ENCODE data around the gene MN1.

The MN1 gene

DNA sequence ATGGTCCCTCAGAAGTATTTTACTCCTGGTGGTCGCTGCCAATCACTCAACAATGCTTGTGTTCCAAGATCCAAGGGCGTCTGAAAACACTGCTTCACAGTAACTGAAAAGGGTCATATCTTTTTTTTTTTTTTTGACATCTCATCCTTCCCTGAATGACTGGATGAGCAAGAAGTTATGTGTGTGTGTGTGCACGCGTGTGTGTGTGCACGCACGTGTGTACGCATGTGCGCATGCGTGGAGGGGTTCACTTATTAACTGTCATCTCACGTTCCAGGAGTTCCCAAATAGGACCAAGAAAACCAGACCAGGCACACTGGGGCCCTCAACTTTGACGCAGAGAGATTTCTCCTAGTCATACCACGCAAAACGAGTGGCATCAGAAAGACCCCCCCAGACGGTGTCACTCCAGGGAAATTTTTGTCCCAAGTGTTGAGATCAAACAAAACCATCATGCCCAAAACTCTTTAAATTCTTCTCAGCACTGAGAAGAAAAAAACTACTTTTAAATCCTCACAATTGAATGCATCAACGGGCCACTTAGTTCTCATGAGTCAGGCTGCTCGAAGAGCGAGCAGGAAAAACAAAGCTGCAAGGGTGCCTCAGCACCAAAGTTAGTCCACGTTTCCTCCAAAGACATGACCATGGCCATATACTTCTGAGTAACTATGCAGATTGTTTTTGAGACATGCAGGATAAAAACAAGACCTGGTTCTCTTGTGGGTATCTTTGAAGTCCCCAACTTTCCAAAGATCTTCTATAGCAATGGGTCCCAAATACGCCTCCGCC lies 12.9 kb downstream of the MN1 start:
- TF ChIP-seq PAX5 (IDR thresholded peaks at IDR 0.05; ENCODE audit: insufficient read depth, low read length, severe bottlenecking) (no peak), TAF1 (IDR thresholded peaks at IDR 0.05; ENCODE audit: low read depth, low read length) (no peak), POLR2AphosphoS5 (IDR thresholded peaks at IDR 0.05; ENCODE audit: low read depth, low read length) (no peak), POU2F2 (IDR thresholded peaks at IDR 0.05; ENCODE audit: low read depth, low read length) (no peak), POLR2A (IDR thresholded peaks at IDR 0.05; ENCODE audit: low read depth, low read length) (no peak), SPI1 (IDR thresholded peaks at IDR 0.05; ENCODE audit: low read depth, low read length) (no peak)
- DNase-seq (ENCODE audit: insufficient read length, low spot score) (no peak), FAIRE-seq (no peak)

DNA sequence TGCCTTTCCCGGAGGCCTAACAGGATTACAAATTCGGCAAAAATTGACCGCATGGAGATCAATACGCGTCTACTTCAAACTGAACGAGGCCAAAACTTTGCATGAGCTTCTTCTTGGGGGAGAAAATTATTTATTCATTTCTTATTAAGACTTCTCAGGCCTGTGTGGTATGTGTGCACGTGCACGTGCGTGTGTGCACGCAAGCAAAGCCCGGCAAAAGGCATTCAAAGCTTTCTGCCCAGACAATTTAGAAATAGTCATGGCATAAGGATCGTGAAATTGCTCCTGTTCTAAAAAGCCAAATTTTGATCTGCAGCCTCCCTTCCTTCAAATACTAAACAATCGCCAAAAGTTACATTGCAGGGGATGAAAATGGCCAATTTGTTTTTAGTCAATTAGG lies 14.6 kb downstream of the MN1 start:
- DNase-seq (ENCODE audit: insufficient read length, low spot score), result no peak
- no peak for FAIRE-seq
- TF ChIP-seq POU2F2 (IDR thresholded peaks at IDR 0.05; ENCODE audit: low read depth, low read length) (no peak), POLR2A (IDR thresholded peaks at IDR 0.05; ENCODE audit: low read depth, low read length) (no peak), TAF1 (IDR thresholded peaks at IDR 0.05; ENCODE audit: low read depth, low read length) (no peak), SPI1 (IDR thresholded peaks at IDR 0.05; ENCODE audit: low read depth, low read length) (no peak), PAX5 (IDR thresholded peaks at IDR 0.05; ENCODE audit: insufficient read depth, low read length, severe bottlenecking) (no peak), POLR2AphosphoS5 (IDR thresholded peaks at IDR 0.05; ENCODE audit: low read depth, low read length) (no peak)

DNA sequence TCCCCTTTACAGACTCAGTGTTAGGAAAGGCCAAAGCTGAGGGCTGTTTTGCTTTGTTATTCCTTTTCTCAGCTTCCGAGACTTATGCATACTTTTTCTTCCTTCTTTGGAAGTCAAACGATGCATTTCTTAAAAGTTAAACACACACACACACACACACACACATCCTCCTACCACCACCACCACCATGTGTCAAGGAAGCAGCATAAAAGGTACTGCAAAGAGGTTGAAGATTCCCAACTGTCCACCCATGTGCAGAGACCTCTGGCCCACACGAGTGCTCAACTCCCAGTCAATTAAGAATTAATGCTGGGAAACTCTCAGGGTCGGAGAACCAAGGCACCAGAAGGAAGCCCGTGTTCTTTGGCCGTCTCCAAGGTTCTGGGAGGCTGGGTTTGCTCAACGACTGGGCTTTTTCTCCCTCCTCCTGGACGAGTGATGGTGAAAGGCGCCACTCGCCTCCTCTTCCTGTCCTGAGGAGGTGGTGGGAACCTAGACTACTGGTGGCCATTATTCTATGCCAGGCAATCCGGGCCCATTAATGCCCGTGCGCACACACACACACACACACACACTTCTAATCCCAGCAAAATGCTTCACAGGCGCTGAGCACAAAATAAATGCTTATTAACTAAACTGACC lies 15.1 kb downstream of the MN1 start:
- FAIRE-seq (no peak), DNase-seq (ENCODE audit: insufficient read length, low spot score) (no peak)
- TF ChIP-seq TAF1 (IDR thresholded peaks at IDR 0.05; ENCODE audit: low read depth, low read length), result no peak

DNA sequence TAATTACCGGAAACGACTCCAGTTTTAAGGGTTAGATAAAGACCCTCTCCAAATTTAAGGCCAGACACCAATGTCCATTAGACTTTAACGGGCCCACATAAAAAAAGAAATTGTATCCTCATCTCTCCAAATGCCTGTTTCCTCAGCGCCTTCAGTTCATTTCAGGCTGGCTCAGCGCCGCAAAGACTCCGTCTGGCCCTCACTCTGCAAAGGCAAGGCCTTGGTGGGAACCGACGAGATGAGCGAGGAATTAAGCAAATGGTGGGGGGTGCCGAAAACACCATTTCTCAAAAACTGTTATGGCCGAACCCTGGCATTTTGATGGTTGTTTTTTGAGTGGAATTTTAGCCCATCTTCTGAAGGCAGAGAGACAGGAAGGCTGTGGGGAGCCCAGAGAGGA lies 15.7 kb downstream of the MN1 start:
- FAIRE-seq (no peak), DNase-seq (ENCODE audit: insufficient read length, low spot score) (no peak)
- TF ChIP-seq POLR2AphosphoS5 (IDR thresholded peaks at IDR 0.05; ENCODE audit: low read depth, low read length) (no peak), SPI1 (IDR thresholded peaks at IDR 0.05; ENCODE audit: low read depth, low read length) (no peak), PAX5 (IDR thresholded peaks at IDR 0.05; ENCODE audit: insufficient read depth, low read length, severe bottlenecking) (no peak), TAF1 (IDR thresholded peaks at IDR 0.05; ENCODE audit: low read depth, low read length) (no peak), POU2F2 (IDR thresholded peaks at IDR 0.05; ENCODE audit: low read depth, low read length) (no peak), POLR2A (IDR thresholded peaks at IDR 0.05; ENCODE audit: low read depth, low read length) (no peak)

DNA sequence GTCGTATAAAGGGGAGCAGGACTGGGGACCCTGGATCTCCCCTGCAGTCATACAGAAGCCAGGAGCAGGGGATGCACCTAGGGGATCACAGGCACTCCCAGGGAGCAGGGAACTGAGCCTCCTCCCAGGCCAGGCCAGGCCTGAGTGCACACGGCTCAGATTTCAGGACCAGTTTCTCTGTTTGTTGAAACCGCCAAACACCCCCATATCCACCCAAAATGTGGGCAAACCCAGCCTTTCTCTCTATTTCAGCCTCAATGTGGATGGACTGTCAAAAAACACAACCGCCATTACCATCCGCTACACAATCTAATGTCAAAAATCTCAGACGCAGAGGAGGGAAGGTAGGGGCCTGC lies 17.5 kb downstream of the MN1 start:
- DNase-seq (ENCODE audit: insufficient read length, low spot score), result no peak
- FAIRE-seq, result no peak
- TF ChIP-seq POLR2AphosphoS5 (IDR thresholded peaks at IDR 0.05; ENCODE audit: low read depth, low read length) (no peak), POLR2A (IDR thresholded peaks at IDR 0.05; ENCODE audit: low read depth, low read length) (no peak), SPI1 (IDR thresholded peaks at IDR 0.05; ENCODE audit: low read depth, low read length) (no peak), PAX5 (IDR thresholded peaks at IDR 0.05; ENCODE audit: insufficient read depth, low read length, severe bottlenecking) (no peak), TAF1 (IDR thresholded peaks at IDR 0.05; ENCODE audit: low read depth, low read length) (no peak), POU2F2 (IDR thresholded peaks at IDR 0.05; ENCODE audit: low read depth, low read length) (no peak)

DNA sequence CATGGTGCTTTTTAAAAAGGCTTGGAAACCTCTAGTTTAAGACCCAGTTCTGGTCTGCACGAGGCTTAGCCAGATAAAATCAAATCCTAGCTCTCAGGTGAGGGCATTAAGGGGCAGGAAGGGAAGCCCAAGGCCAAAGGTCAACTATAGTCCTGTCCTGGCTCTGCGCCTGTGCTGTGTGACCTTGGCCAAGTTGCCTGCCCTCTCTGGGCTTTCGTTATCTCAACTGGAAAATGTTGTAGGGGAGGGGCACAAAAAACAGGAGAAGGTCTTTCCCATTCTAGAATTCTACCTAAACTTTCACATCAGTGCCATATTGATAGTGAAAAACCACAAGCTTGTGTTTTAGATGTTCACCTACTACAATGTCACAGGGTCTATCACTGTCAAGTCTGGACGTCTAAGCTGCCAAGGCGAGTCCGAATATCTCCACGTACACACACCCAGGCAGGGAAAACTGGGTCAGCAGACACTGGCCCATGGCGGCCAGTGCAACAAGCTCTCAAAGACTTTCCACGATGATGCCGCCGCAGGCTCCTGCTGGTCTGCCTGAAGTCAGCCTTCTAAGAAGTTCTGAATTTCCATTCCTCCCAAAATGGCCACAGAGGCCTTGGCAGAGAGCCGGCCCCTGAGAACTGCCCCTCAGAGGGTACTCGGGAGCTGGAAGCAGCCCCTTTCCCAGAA lies 18.0 kb downstream of the MN1 start:
- TF ChIP-seq POU2F2 (IDR thresholded peaks at IDR 0.05; ENCODE audit: low read depth, low read length), result no peak
- DNase-seq (ENCODE audit: insufficient read length, low spot score) (no peak), FAIRE-seq (no peak)

DNA sequence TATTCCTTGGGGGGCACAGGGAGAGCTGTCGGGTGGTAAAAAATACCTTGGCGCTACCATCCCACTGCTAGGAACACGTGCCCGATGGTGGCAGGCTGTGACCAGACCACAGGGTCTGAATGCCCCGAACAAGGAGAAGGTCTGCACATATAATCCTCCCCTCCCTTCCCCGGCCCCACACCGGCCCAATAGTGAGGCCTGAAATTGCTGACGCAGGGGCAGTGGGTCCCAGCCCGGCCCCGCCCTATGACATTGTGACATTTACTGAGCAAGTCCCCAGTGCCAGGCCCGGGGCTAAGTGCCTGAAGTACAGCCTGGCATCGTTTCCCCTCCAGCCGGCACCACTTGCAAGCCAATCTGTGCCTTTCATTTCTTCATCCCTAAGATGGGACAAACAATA lies 19.5 kb downstream of the MN1 start:
- no peak for DNase-seq (ENCODE audit: insufficient read length, low spot score)
- no peak for FAIRE-seq
- TF ChIP-seq POLR2A (IDR thresholded peaks at IDR 0.05; ENCODE audit: low read depth, low read length), result no peak
- TF ChIP-seq TAF1 (IDR thresholded peaks at IDR 0.05; ENCODE audit: low read depth, low read length), result no peak
- no peak for TF ChIP-seq POLR2AphosphoS5 (IDR thresholded peaks at IDR 0.05; ENCODE audit: low read depth, low read length)
- no peak for TF ChIP-seq SPI1 (IDR thresholded peaks at IDR 0.05; ENCODE audit: low read depth, low read length)
- no peak for TF ChIP-seq PAX5 (IDR thresholded peaks at IDR 0.05; ENCODE audit: insufficient read depth, low read length, severe bottlenecking)
- no peak for TF ChIP-seq POU2F2 (IDR thresholded peaks at IDR 0.05; ENCODE audit: low read depth, low read length)

DNA sequence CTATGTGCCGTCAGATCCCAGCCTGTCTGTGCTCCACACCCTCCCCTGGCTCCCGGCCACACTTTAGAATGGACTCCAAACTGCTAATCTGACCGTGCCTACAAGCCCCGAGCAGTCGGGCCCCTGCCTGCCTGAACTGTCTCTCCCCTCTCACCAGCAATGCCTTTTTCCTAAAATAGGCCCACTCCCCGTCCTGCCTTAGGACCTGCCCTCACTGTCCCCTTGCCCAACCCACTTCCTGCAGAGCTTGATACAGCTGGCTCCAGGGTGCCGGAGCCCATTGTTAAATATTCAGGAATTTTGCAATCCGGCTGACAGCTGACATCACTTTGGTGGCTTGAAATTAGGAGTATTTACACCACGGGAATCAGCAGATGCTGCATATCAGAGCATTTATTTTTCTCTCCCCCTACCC lies 21.4 kb downstream of the MN1 start:
- DNase-seq (ENCODE audit: insufficient read length, low spot score), result no peak
- no peak for FAIRE-seq
- no peak for TF ChIP-seq POLR2AphosphoS5 (IDR thresholded peaks at IDR 0.05; ENCODE audit: low read depth, low read length)
- TF ChIP-seq POU2F2 (IDR thresholded peaks at IDR 0.05; ENCODE audit: low read depth, low read length), result no peak
- no peak for TF ChIP-seq PAX5 (IDR thresholded peaks at IDR 0.05; ENCODE audit: insufficient read depth, low read length, severe bottlenecking)

DNA sequence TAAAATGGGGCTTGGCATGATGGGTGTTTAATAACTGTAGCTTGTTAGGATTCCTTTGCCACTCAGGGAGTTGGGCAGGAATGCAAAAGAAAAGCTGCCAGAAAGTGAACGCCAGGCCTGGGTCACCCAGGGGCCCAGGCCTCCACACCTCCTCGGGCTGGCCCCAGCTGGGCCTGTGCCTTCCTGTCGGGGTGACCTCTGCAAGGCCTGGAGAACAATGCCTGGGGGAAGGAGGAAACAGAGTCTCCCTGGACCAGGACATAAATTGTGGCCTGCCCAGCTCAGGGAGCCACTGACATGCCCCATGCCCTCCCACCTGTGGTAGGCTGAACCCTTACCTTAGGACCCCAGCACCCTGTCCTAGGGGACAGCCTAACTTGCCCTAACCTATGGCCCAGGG lies 21.9 kb downstream of the MN1 start:
- DNase-seq (ENCODE audit: insufficient read length, low spot score) (no peak), FAIRE-seq (no peak)
- no peak for TF ChIP-seq PAX5 (IDR thresholded peaks at IDR 0.05; ENCODE audit: insufficient read depth, low read length, severe bottlenecking)
- TF ChIP-seq POLR2AphosphoS5 (IDR thresholded peaks at IDR 0.05; ENCODE audit: low read depth, low read length), result no peak
- TF ChIP-seq POU2F2 (IDR thresholded peaks at IDR 0.05; ENCODE audit: low read depth, low read length), result no peak
- no peak for TF ChIP-seq TAF1 (IDR thresholded peaks at IDR 0.05; ENCODE audit: low read depth, low read length)
- no peak for TF ChIP-seq SPI1 (IDR thresholded peaks at IDR 0.05; ENCODE audit: low read depth, low read length)
- TF ChIP-seq POLR2A (IDR thresholded peaks at IDR 0.05; ENCODE audit: low read depth, low read length), result no peak
